HTERT RPE-1 (cell line): ENCODE measurements around the gene VPS26B.
"Not testable (repeated sequence)": the region's sequence is repeated elsewhere in the genome, so short reads cannot be mapped to it uniquely, and the experiment has no call there.

Experiments used
- in situ Hi-C: fragments of 300-500 bp; cut with MboI; formaldehyde crosslinking; loops from 4 replicates; pipeline ENCODE4 v1.14.3; 2020; ENCODE audit warnings: low sequenced_read_pairs

VPS26B gene

DNA sequence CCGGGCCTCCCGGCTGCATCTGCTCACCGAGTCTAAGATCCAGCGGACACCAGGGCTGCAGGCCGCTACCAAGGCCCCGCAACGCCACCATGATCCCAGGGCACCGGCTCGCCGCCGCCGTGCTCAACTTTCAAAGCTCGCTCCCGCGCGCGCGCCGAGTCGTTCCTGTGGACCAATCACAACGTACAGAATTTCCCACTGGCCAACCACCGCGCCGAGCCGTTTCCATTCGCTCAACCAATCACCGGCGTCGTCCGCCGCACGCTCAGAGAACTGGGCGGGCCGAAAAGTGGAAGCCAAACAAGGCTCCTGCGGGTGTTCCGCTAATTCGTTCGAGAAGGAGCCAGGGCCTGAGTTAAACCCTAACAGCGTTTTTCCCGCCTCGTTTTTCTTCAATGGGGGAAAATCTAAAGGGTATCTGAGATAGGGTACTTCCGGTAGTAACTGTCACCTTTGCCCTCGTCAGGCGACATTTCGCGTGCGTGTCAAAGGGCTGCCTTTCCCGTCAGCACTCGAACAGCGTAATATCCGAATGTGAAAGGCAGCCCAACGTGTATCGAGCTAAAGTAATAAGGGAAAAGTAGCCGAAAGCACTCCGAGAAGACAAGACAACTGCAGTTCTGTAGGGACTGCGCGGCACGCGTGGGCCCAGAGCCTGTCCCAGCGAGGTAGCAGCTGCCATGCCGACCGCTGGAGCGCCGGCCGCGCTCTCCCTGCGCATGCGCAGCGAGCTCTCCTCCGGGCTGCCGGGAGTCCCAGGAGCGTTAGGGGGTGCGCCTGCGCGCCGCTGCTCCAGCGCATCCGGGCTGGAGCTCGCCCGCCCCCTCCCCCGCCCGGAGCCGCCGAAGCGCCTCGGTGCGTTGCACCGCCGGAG lies at the start of gene VPS26B, which contains the start of gene NCAPD3:
Gene VPS26B, plus strand, starts transcription at position 836 of the 874 bp plus-strand sequence. CDS start 452 bp downstream, outside the sequence.
Gene NCAPD3, minus strand, starts transcription at position 132 of the 874 bp plus-strand sequence. Its CDS starts 41 bp downstream, at position 91.
- in situ Hi-C loops: no loop called here

DNA sequence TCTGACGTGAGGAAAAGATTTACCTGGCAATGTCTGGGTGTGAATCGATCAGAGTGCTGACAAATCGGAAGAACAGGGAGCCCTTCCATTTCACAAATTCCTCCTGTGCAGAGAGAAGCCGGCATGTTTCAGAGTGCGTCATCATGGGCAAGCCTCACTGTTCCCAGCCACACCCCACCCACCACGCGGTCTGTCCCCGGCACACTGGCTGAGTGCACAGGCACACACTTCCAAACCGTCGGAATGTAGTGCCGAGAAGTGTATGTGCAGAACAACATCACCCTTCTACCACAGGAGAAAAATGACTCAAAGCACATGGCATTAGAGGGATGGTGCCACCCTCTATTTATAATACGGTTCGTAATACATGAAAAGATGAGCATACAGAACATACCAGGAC lies 48.2 kb upstream of the VPS26B start:
- in situ Hi-C loops: no loop called here

DNA sequence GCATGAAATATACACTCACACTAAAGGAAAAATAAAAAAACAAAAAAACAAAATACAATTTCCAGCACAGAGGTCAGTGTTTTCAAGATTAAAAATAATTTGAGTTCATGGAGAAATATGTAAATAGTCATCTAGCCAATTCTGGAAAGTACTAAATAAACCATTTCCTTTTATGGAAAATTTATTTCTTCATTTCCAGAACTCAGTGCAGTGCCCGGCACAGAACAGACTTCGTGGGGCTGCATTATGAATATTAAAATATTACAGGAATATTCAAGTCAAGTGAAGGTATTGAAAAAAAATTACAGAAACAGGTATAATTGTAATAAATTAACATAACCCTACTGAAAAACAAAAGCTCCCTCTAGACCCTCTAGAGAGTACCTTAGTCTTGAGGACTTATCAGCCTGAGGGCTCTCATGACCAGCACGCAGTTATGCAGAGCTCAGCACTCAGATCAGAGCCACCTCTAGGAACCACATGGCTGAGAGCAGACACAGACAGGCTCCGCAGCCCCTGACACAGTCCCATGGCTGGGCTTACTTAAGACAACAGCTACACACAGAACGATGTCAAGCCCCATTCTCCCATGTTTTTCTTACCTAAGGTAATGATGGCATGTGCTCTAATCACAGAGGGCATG lies 46.3 kb upstream of the VPS26B start:
- in situ Hi-C loops: no loop called here

DNA sequence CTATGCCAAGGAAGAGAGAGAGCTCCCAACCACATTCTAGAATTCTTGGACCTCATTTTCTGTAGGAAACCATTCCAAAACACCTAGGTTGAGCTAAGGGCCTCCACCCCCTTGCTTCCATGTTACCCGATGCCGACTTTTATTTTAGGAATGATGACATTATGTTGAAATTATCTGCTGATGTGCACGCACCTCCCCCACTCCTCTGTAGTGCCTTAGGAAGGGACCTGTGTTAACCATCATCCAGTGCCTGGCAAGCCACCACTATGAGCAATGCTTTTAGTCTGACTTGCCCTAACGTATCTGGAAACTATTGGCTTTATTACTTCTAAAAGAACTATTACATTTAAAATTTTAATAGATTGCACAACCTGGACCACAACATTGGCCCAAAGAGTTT lies 42.8 kb upstream of the VPS26B start:
- in situ Hi-C loops: no loop called here

DNA sequence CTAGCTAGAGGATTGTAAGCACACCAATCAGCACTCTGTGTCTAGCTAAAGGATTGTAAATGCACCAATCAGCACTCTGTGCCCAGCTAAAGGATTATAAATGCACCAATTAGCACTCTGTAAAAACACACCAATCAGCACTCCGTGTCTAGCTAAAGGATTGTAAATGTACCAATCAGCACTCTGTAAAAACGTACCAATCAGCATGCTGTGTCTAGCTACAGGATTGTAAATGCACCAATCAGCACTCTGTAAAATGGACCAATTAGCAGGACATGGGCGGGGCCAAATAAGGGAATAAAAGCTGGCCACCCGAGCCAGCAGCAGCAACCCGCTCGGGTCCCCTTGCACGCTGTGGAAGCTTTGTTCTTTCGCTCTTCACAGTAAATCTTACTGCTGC lies 36.4 kb upstream of the VPS26B start:
- in situ Hi-C loops: not testable (repeated sequence)

DNA sequence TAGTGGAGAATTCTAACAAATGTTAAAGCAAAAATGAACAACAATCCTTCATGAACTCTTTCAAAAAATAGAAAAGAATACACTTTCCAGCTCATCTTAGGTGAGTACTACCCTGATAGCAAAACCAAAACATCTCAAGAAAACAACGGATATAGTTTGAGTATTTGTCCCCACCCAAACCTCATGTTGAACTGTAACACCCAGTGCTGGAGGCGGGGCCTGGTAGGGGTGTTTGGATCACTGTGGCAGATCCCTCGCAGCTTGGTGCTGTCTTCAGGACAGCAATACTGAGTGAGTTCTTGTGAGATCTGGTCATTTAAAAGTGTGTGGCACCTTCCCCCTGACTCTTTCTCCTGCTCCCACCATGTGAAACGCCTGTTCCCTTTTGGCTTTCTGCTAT lies 27.7 kb upstream of the VPS26B start:
- in situ Hi-C loops: no loop called here

DNA sequence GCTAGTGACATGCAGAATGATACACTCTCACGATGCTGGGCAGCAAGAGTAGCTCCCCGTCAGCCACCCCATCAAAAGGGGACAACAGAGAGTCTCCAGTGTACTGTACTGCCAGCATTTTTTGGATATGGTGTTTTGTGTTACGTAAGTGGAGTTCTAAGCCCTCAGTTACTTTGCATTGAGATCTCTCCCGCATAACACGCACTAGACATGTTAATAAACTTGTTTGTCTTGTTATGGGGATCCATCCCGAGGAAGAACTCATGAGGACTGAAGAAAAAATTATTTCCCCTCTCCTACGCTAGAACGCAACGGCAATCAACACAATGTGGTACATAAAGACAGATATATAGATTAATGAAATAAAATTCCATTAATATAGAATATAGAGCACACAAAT lies 24.9 kb upstream of the VPS26B start:
- in situ Hi-C loops: no loop called here

DNA sequence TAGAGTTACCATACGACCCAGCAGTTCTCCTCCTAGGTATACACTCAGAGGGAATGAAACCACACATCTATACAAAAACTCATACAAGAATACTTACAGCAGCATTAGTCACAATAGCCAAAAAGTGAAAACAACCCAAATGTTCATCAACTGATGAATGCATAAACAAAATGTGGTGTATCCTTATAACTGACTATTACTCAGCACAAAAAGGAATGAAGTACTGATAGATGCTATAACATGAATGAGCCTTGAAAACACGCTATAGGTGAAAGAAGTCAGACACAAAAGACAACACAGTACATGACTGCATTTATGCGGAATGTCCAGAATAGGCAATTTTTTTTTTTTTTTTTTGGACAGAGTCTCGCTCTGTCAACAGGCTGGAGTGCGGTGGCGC lies 23.8 kb upstream of the VPS26B start:
- in situ Hi-C loops: no loop called here

DNA sequence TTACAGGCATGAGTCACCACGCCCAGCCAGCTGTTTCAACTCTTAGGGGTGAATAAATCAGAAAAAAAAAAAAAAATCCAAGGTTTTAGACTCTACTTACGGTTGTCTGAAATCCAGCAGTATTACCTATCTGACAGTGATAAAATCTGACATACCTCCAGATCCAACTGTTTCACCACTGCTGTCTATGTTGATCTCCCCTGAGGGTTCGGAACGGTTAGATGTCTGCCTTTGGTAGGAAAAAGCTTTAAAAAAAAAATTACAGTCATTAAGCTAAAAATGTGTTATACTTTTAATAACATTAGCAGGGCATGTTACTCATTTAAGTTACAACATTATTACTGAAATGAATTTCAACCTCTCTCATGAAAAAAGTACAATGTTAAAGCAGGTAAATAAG lies 21.8 kb upstream of the VPS26B start:
- in situ Hi-C loops: no loop called here

DNA sequence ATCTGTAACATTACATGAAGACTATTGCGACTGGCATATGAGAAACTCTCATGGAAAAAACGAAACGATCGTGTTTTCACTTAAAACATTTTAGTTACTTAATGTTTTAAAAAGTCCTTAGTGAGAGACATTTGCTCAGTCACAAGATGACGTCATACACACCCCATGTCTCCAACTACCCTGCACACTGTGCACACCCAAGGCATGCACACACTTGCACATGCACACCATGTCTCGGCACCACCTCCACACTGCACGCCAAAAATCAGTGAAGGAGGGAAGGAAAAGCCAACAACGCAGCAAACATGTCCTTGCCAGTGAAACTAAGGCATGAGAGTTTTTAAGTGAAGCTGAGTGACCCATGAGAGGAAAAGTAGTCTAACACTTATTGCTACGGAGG lies 18.7 kb upstream of the VPS26B start:
- in situ Hi-C loops: no loop called here

DNA sequence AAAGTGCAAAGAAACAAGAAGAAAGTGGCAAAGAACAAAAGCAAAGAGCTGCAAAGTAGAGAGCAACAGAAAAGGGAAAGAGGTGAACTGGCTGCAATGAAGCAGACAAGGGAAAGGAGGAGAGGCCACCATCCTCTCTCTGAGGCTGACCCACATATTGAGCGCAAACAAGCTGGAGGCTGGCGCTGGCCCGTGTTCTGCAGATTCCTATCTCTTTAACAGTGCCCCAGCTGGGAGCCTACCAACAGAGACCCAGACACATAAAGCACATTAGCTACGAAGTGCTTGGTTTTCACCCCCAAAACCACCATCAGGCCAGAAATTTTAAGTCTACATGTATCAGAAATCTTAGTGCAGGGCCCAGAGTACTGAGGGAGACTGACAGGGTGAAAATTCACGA lies 18.3 kb upstream of the VPS26B start:
- in situ Hi-C loops: no loop called here

DNA sequence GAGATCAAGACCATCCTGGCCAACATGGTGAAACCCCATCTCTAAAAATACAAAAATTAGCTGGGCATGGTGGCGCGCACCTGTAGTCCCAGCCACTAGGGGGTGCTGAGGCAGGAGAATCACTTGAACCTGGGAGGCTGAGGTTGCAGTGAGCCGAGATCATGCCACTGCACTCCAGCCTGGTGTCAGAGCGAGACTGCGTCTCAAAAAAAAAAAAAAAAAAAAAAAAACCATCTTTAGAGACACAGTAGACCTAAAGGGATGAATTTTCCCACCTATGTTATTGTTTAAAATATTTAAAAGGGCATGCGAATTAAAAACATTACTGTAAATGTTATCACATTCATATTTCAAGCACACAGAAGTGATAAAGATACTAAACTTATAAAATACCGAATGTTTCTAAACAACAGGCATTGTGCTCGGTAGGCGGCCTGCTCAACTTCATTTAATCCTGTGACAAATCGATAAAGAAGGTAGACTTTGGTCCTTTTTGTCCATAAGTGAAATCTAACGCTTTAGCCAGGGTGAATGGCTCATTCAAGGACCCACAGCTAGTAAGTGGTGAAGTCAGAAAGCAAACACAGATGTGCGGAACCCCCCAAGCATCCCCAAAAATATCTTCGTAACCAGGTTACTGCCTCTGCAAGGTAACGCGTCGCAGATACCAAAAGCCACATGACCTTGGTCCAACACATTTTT lies 16.8 kb upstream of the VPS26B start:
- in situ Hi-C loops: no loop called here

DNA sequence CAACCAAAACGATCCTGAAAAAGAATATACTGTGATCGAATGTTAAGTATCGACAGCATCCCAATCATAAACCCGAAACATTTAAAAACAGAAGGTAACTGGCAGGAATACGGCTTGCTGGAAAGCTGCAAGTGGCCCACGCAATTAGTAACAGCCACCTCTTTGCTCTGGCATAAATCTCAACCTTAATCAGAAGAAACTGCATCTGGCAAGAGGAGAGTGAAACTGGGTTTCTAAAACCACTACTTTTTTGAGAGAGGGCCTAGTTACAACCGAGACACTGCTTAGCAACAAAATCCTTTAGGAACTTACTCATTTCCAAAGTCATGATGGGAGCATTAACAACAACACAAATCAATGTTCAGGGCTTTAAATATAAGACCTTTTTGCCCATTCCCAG lies 8.6 kb upstream of the VPS26B start:
- in situ Hi-C loops: no loop called here

DNA sequence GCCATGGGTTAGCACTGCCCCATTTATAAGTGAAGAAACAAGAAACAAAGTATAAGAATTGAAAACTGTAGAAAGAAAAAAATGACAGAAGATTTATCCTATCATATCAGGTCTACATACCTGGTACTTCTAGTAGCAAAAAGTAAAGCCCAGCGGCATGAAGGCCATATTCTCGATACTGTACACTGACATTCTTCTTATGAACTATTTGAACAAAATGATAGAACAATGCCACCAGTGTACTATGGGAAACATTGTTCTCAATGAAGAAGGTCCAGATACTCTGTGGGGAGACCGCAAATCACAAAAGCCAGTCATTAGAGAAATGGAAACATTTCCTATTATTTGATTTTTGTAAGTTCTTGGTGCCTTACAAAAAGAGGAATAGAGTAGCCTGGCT lies 7.7 kb upstream of the VPS26B start:
- in situ Hi-C loops: no loop called here

DNA sequence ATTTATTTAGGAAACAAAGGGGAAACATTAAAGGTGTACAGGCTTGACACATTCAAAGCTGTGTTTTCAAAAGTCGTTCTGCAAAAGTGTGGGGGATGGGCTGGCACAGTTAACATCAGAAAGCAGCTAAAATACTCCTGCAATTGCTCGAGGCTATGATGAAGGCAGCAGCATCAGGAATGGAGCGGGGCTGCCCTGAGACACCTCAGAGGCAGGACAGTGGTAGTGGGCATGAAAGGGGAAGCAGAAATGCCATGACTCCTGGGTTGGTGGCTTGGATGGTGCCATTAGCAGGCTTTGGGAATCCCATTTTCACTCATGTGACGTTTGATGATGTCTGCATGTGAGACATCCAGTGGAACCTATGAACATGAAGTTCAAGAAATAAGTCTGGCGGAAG lies 1.4 kb upstream of the VPS26B start:
- in situ Hi-C loops: no loop called here

DNA sequence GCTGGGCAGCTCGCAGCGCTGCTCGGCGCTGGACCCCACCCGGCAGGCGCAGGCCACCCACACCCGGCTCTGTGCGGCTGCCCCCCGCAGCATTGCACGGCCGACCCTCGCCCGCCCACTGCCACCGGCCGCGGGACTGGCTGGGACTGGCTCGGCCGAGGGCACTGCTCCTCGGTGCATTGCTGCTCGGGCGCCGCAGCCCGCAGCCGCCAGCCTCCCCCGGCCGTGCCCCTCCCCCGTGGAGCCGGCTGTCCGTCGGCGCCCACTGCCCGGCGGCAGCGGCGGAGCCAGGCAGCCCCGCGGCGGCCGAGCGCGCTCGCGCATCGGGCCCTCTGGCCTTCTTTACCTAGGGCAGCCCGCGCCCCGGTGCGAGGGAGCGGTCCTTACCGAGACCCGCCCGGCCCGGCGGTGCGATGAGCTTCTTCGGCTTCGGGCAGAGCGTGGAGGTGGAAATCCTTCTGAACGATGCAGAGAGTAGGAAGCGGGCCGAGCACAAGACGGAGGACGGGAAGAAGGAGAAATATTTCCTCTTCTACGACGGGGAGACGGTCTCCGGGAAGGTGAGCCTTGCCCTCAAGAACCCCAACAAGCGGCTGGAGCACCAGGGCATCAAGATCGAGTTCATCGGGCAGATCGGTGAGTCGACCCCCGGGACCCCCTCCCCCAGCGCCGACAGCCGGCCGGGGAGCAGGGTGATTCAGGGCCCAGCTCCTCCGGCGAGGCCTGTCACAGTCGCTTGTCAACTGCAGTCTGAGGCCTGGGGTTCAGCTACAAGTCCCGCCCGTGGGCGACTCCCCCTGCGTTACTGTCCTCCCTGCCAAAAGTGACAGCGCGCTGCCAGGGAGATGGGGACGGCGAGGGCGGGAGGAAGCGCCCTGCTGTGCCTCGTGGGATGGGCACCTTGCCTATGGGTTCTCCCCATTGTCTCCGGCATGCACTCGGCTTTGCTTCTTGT lies 516 bp downstream of the VPS26B start:
- in situ Hi-C loops: no loop called here

DNA sequence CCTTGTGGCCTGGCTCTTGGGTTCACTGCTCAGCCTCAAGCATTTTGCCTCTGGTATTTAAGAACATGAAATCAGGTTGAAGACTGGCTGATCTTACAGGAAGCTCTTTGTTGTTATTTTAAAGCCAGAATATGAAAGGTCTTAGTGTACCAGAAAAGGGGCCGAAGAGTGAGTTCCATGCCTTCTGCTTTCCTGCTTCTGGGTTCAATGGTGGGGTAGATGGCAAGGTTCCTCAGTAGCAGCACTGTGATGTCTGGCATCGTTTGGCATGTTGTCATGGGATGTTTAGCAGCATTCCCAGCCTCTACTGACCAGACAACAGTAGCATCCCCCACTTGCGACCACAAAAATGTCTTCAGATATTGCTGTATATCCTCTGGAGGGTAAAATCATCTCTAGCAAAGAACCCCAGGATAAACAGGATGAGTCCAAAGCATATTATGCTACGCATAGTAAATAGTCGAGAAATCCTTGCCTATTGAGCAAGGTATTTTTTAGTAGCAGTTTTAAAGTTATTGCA lies 2.4 kb downstream of the VPS26B start:
- in situ Hi-C loops: no loop called here

DNA sequence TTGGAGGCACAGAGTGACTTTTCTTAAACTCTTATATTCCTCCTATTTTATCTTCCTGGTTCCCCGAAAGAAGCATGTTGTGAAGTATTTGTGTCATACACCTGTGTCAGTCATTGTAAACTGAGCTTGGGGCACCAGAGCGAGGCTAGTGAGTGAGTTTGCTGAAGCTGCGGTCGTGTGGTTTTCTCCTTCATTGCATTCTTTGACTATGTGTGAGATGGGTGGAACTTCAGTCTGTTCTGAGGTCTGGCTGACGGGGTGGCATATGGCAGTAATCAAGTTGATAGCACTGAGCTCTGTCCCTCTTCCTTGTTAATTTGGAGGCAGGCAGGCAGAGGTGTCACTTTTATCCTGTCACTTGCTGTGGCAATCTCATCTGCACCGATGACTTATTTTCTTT lies 4.2 kb downstream of the VPS26B start:
- in situ Hi-C loops: no loop called here

DNA sequence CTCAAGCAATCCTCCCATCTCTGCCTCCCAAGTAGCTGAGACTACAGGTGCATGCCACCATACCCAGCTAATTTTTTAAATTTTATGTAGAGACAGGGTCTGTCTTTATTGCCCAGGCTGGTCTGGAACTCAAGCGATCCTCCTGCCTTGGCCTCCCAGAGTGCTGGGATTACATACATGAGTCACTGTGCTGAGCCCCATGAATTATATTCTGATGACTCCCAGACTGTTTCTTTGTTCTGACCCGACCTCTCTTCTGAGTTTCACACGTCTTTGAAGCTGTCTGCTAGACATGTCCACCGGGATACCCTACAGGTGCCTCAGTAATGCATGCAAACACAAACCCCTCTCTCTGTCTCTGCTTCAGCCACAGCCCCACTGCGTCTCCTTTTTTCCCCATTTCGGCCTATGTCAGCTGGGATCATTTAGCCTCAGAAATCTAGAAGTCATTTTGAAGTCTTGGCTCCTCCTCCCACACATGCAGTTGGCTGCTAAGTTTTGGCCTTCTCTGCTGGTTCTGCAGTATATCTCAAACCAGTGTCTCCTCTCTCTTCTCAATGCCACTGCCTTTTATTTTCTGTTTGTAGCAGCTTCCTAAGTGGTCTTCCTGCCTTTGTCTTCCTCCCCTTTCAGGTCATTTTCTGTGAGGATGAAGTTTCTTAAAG lies 4.8 kb downstream of the VPS26B start:
- in situ Hi-C loops: no loop called here

DNA sequence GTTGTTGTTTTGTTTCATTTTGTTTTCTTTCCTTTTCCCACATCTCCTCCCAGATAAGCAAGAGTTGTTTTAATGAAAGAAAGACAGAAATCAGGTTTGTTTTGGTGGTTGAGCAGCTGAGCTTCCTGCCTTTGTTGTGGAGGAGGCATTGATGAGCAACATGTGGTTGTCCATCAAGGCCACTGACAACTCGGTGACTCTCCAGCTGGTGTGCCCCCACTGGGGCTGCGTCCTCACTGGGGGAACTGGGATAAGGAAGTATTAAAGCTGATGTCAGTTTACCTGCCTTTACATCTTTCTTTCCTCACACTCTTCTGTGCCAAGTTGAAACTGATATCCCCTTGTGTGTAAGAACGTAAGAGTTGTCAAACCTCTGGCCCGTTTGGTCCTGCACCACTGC lies 5.9 kb downstream of the VPS26B start:
- in situ Hi-C loops: no loop called here
